ENCODE data around the gene ATP2B2.

ATP2B2 gene

DNA sequence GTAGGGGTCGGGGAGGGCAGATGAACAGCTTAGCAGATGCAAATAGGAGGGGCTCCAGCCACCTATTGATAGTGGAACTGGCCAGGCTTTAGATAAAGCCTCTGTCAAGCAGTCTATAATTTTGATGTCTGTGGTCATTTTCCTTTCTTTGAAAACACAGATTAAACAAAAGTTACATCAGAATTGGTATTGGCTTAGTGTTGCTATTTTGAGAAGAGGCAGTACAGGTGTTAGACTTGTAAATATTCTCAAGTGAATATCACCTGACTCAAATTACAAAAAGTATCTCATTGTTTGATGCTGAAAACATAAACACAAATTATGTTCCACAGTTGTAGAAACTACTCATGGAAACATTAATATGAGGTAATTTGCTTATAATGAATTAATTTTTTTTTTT, 230.8 kb downstream of the ATP2B2 start:
- TF ChIP-seq ARNTL (CRISPR knock-in tag; IDR thresholded peaks at IDR 0.05; ENCODE audit: borderline replicate concordance, low read depth) (no peak), RARB (CRISPR knock-in tag; IDR thresholded peaks at IDR 0.05) (no peak), PPARA (CRISPR knock-in tag; IDR thresholded peaks at IDR 0.05; ENCODE audit: borderline replicate concordance) (no peak), ESRRG (CRISPR knock-in tag; IDR thresholded peaks at IDR 0.05) (no peak), POU6F1 (CRISPR knock-in tag; IDR thresholded peaks at IDR 0.05; ENCODE audit: borderline replicate concordance, low read depth) (no peak), BACH2 (CRISPR knock-in tag; IDR thresholded peaks at IDR 0.05; ENCODE audit: borderline replicate concordance) (no peak), CSDC2 (CRISPR knock-in tag; IDR thresholded peaks at IDR 0.05) (no peak), OSR1 (CRISPR knock-in tag; IDR thresholded peaks at IDR 0.05) (no peak), ZNF70 (CRISPR knock-in tag; IDR thresholded peaks at IDR 0.05) (no peak)
- TF ChIP-seq, protein P1, sequence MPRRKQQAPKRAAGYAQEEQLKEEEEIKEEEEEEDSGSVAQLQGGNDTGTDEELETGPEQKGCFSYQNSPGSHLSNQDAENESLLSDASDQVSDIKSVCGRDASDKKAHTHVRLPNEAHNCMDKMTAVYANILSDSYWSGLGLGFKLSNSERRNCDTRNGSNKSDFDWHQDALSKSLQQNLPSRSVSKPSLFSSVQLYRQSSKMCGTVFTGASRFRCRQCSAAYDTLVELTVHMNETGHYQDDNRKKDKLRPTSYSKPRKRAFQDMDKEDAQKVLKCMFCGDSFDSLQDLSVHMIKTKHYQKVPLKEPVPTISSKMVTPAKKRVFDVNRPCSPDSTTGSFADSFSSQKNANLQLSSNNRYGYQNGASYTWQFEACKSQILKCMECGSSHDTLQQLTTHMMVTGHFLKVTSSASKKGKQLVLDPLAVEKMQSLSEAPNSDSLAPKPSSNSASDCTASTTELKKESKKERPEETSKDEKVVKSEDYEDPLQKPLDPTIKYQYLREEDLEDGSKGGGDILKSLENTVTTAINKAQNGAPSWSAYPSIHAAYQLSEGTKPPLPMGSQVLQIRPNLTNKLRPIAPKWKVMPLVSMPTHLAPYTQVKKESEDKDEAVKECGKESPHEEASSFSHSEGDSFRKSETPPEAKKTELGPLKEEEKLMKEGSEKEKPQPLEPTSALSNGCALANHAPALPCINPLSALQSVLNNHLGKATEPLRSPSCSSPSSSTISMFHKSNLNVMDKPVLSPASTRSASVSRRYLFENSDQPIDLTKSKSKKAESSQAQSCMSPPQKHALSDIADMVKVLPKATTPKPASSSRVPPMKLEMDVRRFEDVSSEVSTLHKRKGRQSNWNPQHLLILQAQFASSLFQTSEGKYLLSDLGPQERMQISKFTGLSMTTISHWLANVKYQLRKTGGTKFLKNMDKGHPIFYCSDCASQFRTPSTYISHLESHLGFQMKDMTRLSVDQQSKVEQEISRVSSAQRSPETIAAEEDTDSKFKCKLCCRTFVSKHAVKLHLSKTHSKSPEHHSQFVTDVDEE (CRISPR knock-in tag; IDR thresholded peaks at IDR 0.05), result no peak
- TF ChIP-seq, protein P2, sequence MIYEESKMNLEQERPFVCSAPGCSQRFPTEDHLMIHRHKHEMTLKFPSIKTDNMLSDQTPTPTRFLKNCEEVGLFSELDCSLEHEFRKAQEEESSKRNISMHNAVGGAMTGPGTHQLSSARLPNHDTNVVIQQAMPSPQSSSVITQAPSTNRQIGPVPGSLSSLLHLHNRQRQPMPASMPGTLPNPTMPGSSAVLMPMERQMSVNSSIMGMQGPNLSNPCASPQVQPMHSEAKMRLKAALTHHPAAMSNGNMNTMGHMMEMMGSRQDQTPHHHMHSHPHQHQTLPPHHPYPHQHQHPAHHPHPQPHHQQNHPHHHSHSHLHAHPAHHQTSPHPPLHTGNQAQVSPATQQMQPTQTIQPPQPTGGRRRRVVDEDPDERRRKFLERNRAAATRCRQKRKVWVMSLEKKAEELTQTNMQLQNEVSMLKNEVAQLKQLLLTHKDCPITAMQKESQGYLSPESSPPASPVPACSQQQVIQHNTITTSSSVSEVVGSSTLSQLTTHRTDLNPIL (CRISPR knock-in tag; IDR thresholded peaks at IDR 0.05; ENCODE audit: low read depth), result no peak
- no peak for ATAC-seq

Measured in SK-N-SH treated with all-trans-retinoic acid at 6 μM for 48 hours (cell line).